GM12878 (cell line): ENCODE data around the gene VKORC1. TPM values are rescaled to one million over a fixed set of nuclear protein-coding genes. Genes with fewer than 3 reads are reported as not detected.

Source experiments
- ATF7 ChIP-seq: fragments of 450-650 bp; IDR thresholded peaks from 2 replicates; pipeline ENCODE4 v1.6.1; 2016; ENCODE audit warnings: low read depth, mild to moderate bottlenecking
- BCLAF1 ChIP-seq: fragments of 450-650 bp; IDR thresholded peaks from 2 replicates; pipeline ENCODE4 v1.6.1; 2017; ENCODE audit warnings: antibody characterized with exemption, mild to moderate bottlenecking, moderate library complexity
- SMC3 ChIP-seq: IDR thresholded peaks from 2 replicates; pipeline ENCODE4 v1.6.1; 2011; ENCODE audit warnings: low read length, improper control_type of control experiment, borderline replicate concordance
- WRNIP1 ChIP-seq: IDR thresholded peaks from 2 replicates; pipeline ENCODE4 v1.6.1; 2011; ENCODE audit warnings: low read depth, low read length, improper control_type of control experiment, borderline replicate concordance
- YY1 ChIP-seq: IDR thresholded peaks from 2 replicates; pipeline ENCODE4 v1.6.1; 2011; ENCODE audit warnings: low read depth, mild to moderate bottlenecking, low read length
- ZNF592 ChIP-seq: fragments of 450-650 bp; IDR thresholded peaks from 2 replicates; pipeline ENCODE4 v1.6.1; 2017; ENCODE audit warnings: mild to moderate bottlenecking, moderate library complexity
- ZNF622 ChIP-seq: fragments of 450-650 bp; IDR thresholded peaks from 2 replicates; pipeline ENCODE4 v1.6.1; 2017; ENCODE audit warnings: mild to moderate bottlenecking, inconsistent platforms
- polyA plus RNA-seq, 11 experiments: library from polyadenylated mRNA; depleted of rRNA in 4 of 11; unstranded in 6 of 11; stranded (reverse) in 5 of 11; fragments of >200 nt; fragmentation: Nextera tagmentation in 4 of 11; fragmentation: Illumina TruSeq in 1 of 11; extraction: Ambion mirVana in 4 of 11; extraction: Trizol in 1 of 11; gene quantifications; 1 replicate in 1 of 11; 2 replicates in 10 of 11; pipeline versions ENCODE4 v1.2.1 to v1.2.3, GENCODE V29; 2011 to 2016; ENCODE audit warnings: inconsistent platforms in 2 of 11, missing spikeins in 2 of 11, low read depth in 1 of 11
- total RNA-seq, 4 experiments: library from RNA; depleted of rRNA in 3 of 4; stranded (reverse); fragments of >200 nt in 3 of 4; fragmentation: Illumina TruSeq in 1 of 4; extraction: Trizol in 1 of 4; gene quantifications; 2 replicates each; pipeline versions ENCODE4 v1.2.1 to v1.2.3, GENCODE V29; 2013 to 2021

Gene VKORC1
- total and polyA plus RNA-seq, 10 of the 15 experiments (the other 5 are each of a cell fraction or from before 2014, with no cell fraction given), result 19.8 to 140 (median 57.7) TPM

- TF ChIP-seq BCLAF1 (no peak), YY1 (peak; percentile 67), SMC3 (peak; percentile 74), ZNF592 (peak; percentile 71; the same call in 1 of the 2 replicates), ATF7 (no peak), WRNIP1 (no peak), ZNF622 (no peak)
Measured at GRCh38 chr16:31142109-31143010, 47.8 kb upstream of the VKORC1 start (continued).
